Esophagus squamous epithelium (tissue), 5 donors: ENCODE results near the gene SAMD5. TPM values are rescaled to one million over a fixed set of nuclear protein-coding genes. Genes with fewer than 3 reads are reported as not detected.

Experiments used
- DNase-seq: peaks from one replicate; lab custom pipeline; 2025; lab: John Stamatoyannopoulos, UW
- H3K27ac ChIP-seq, 4 donors: fragments of 200-600 bp; sonication (generic); one replicate each; pipeline ENCODE4 v1.5.1; 2016 to 2019; ENCODE audit warnings: mild to moderate bottlenecking in 1 of 4
- H3K27me3 ChIP-seq, 4 donors: fragments of 200-600 bp; sonication (generic); 1 replicate in 3 of 4; 2 replicates in 1 of 4; pipeline versions ENCODE4 v1.5.1 to v1.6.0; 2017 to 2021; ENCODE audit warnings: antibody characterized with exemption in 1 of 4
- H3K36me3 ChIP-seq, 3 donors: fragments of 200-600 bp; sonication (generic); one replicate each; pipeline ENCODE4 v1.5.1; 2016 to 2019
- H3K4me1 ChIP-seq, 3 donors: fragments of 200-600 bp; sonication (generic); one replicate each; pipeline ENCODE4 v1.5.1; 2017 to 2019
- H3K4me3 ChIP-seq, 4 donors: fragments of 200-600 bp; sonication (generic); 1 replicate in 3 of 4; 2 replicates in 1 of 4; pipeline ENCODE4 v1.5.1; 2016 to 2019; ENCODE audit warnings: mild to moderate bottlenecking in 2 of 4, moderate library complexity in 1 of 4
- H3K9me3 ChIP-seq, 3 donors: fragments of 200-600 bp; sonication (generic); one replicate each; pipeline ENCODE4 v1.5.1; 2016 to 2019
- CTCF ChIP-seq, 6 experiments: fragments of 450-650 bp in 4 of 6; fragments of 200-600 bp in 2 of 6; sonication (generic) in 2 of 6; IDR thresholded peaks; one replicate each; pipeline ENCODE4 v1.5.1; 2016 to 2019; ENCODE audit warnings: antibody characterized with exemption in 6 of 6, mild to moderate bottlenecking in 4 of 6, moderate library complexity in 4 of 6
- POLR2A ChIP-seq, 4 donors: fragments of 450-650 bp; IDR thresholded peaks; one replicate each; pipeline ENCODE4 v1.6.1; 2017; ENCODE audit warnings: antibody characterized with exemption in 4 of 4, mild to moderate bottlenecking in 4 of 4, moderate library complexity in 3 of 4
- WGBS, 2 donors: methylation state at CpG; one replicate each; pipeline ENCODE4 v1.1.5; 2018; 5-methylcytosine and 5-hydroxymethylcytosine counted together
- intact Hi-C: fragments of 100-400 bp; cut with DNase I; formaldehyde crosslinking; loops from one replicate; pipeline ENCODE4 v1.15.0; 2022
- total RNA-seq, 4 donors: library from RNA; depleted of rRNA; stranded (reverse); fragments of >200 nt; gene quantifications; one replicate each; pipeline ENCODE4 v1.1.0, GENCODE V29; 2016
- donor health status: DM: yes; HTN: yes; CAD: no.

The SAMD5 gene
- total RNA-seq, 4 donors from 2014 or later = 6.9 to 16.2 (median 12.7) TPM

- intact Hi-C loops = loop anchor here (5.0 kb wide), 1 partner anchor 657 kb away; no protein-coding TSS in a partner anchor
- DNase-seq = no peak
- no peak for TF ChIP-seq POLR2A (IDR thresholded peaks at IDR 0.05)
- no peak for TF ChIP-seq CTCF (IDR thresholded peaks at IDR 0.05)
- peak overlapping the region; percentile 50 to 76 (median 75) for H3K4me3 ChIP-seq
- 56 to 63% methylated on average over 7 of the region's 7 CpGs for WGBS, 2 donors
- H3K4me1 ChIP-seq = peaks cover 5 to 53% (median 12%) of the 10 kb centered on the region in 3 donors
- no peaks in the 10 kb centered on the region for H3K9me3 ChIP-seq
- H3K36me3 ChIP-seq = no peaks in the 10 kb centered on the region
- H3K27me3 ChIP-seq = peaks cover 0 to 56% (median 0%) of the 10 kb centered on the region in 4 donors
- peak overlapping the region in 2 of 4 donors; percentile 59 to 85 for H3K27ac ChIP-seq
These were observed 1.4 kb downstream of the SAMD5 start for GRCh38 chr6:147509891-147510290.

- intact Hi-C loops = no loop called here
- Histone ChIP-seq H3K9me3 (no peaks in the 10 kb centered on the region), H3K27ac (peak overlapping the region in 2 of 4 donors; percentile 51 to 85), H3K4me3 (peak overlapping the region in 3 of 4 donors; percentile 74 to 76 (median 76)), H3K36me3 (no peaks in the 10 kb centered on the region), H3K4me1 (peaks cover 5 to 53% (median 12%) of the 10 kb centered on the region in 3 donors), H3K27me3 (peaks cover 0 to 44% (median 0%) of the 10 kb centered on the region in 4 donors)
- no peak for DNase-seq
- WGBS, 2 donors = 45 to 54% methylated on average over 5 of the region's 5 CpGs
- no peak for TF ChIP-seq POLR2A (IDR thresholded peaks at IDR 0.05)
- TF ChIP-seq CTCF (IDR thresholded peaks at IDR 0.05) = no peak
These were observed 2.6 kb downstream of the SAMD5 start for GRCh38 chr6:147510929-147511590.

GRCh38 chr6:147514831-147515230 is 6.3 kb downstream of the SAMD5 start:
- DNase-seq = no peak
- intact Hi-C loops = no loop called here
- H3K9me3 ChIP-seq = no peaks in the 10 kb centered on the region
- H3K27ac ChIP-seq = no peak overlapping the region
- H3K36me3 ChIP-seq = no peaks in the 10 kb centered on the region
- no peak overlapping the region for H3K4me3 ChIP-seq
- H3K27me3 ChIP-seq = peaks cover 0 to 10% (median 0%) of the 10 kb centered on the region in 4 donors
- peaks cover 0 to 21% (median 0%) of the 10 kb centered on the region in 3 donors for H3K4me1 ChIP-seq
- TF ChIP-seq POLR2A (IDR thresholded peaks at IDR 0.05) (no peak), CTCF (IDR thresholded peaks at IDR 0.05) (no peak)
- WGBS, 2 donors = 26 to 41% methylated on average over 2 of the region's 2 CpGs

GRCh38 chr6:147515327-147515726 is 6.8 kb downstream of the SAMD5 start:
- Histone ChIP-seq H3K4me1 (peaks cover 0 to 16% (median 0%) of the 10 kb centered on the region in 3 donors), H3K27me3 (peaks cover 0 to 6% (median 0%) of the 10 kb centered on the region in 4 donors), H3K36me3 (no peaks in the 10 kb centered on the region), H3K4me3 (no peak overlapping the region), H3K9me3 (no peaks in the 10 kb centered on the region), H3K27ac (no peak overlapping the region)
- DNase-seq = no peak
- intact Hi-C loops = no loop called here
- WGBS, 2 donors = 86 to 93% methylated on average over 2 of the region's 2 CpGs
- TF ChIP-seq POLR2A (IDR thresholded peaks at IDR 0.05) = no peak
- TF ChIP-seq CTCF (IDR thresholded peaks at IDR 0.05) = no peak

- no peaks in the 10 kb centered on the region for H3K27me3 ChIP-seq
- H3K4me1 ChIP-seq = no peaks in the 10 kb centered on the region
- no peak overlapping the region for H3K4me3 ChIP-seq
- WGBS, 2 donors = 70 to 75% methylated on average over 1 of the region's 1 CpG
- H3K9me3 ChIP-seq = no peaks in the 10 kb centered on the region
- intact Hi-C loops = no loop called here
- H3K27ac ChIP-seq = no peak overlapping the region
- DNase-seq = no peak
- H3K36me3 ChIP-seq = peaks cover 0 to 8% (median 0%) of the 10 kb centered on the region in 3 donors
- TF ChIP-seq POLR2A (IDR thresholded peaks at IDR 0.05) (no peak), CTCF (IDR thresholded peaks at IDR 0.05) (no peak)
These were observed 14.1 kb downstream of the SAMD5 start for GRCh38 chr6:147522597-147522996.
